H1 (cell line): ENCODE measurements around the gene RAB3C. TPM values are rescaled to one million over a fixed set of nuclear protein-coding genes. Genes with fewer than 3 reads are reported as not detected.

Source experiments
- CTCF ChIA-PET: fragments of 300-600 bp; sonication (Branson Sonifier 250); formaldehyde crosslinking; loops from one replicate; lab custom pipeline; 2021; ENCODE audit not compliant: partially characterized antibody; lab: Charles Lee
- POLR2A ChIA-PET: fragments of 300-600 bp; sonication (Branson Sonifier 250); formaldehyde crosslinking; loops from one replicate; lab custom pipeline; 2021; ENCODE audit warnings: inconsistent platforms; ENCODE audit not compliant: partially characterized antibody; lab: Charles Lee
- DNase-seq, 2 experiments: peaks; one replicate each; pipeline versions ENCODE4 v3.0.0 to v3.0.0-alpha.2; 2010 to 2022; ENCODE audit warnings: low spot score in 2 of 2, low read depth in 1 of 2, mixed read lengths in 1 of 2
- FAIRE-seq: peaks from 2 replicates; lab custom pipeline; 2011; peaks lifted over from hg19 to GRCh38; lab: Jason Lieb, UNC
- H2AFZ ChIP-seq: 2 replicates; pipeline ENCODE4 v1.8.1; 2012; ENCODE audit warnings: low read length, inconsistent platforms
- H2AK5ac ChIP-seq: 2 replicates; pipeline ENCODE4 v1.6.1; 2013; ENCODE audit warnings: low read depth, low read length
- H2BK120ac ChIP-seq: replicated peaks from 2 replicates; pipeline ENCODE3; 2013; ENCODE audit warnings: low read depth, low read length, inconsistent platforms
- H2BK12ac ChIP-seq: 2 replicates; pipeline ENCODE4 v1.6.1; 2013; ENCODE audit warnings: low read depth, low read length
- H2BK15ac ChIP-seq: 2 replicates; pipeline ENCODE4 v1.6.1; 2013; ENCODE audit warnings: low read length
- H2BK20ac ChIP-seq: 2 replicates; pipeline ENCODE4 v1.6.1; 2013; ENCODE audit warnings: low read length
- H2BK5ac ChIP-seq: 2 replicates; pipeline ENCODE4 v1.6.1; 2013; ENCODE audit warnings: low read depth, low read length
- H3K14ac ChIP-seq: 2 replicates; pipeline ENCODE4 v1.6.1; 2013; ENCODE audit warnings: inconsistent platforms; ENCODE audit not compliant: insufficient read length
- H3K18ac ChIP-seq: 2 replicates; pipeline ENCODE4 v1.6.1; 2013; ENCODE audit warnings: low read length; ENCODE audit errors: extremely low read depth
- H3K23ac ChIP-seq: 2 replicates; pipeline ENCODE4 v1.6.1; 2013; ENCODE audit warnings: inconsistent platforms; ENCODE audit not compliant: insufficient read length
- H3K23me2 ChIP-seq: 2 replicates; pipeline ENCODE4 v1.6.1; 2013; ENCODE audit warnings: low read depth, low read length
- H3K27ac ChIP-seq: 2 replicates; pipeline ENCODE4 v1.6.1; 2011; ENCODE audit warnings: low read depth, low read length, inconsistent platforms
- H3K27me3 ChIP-seq, 4 experiments: replicated peaks in 1 of 4; 1 replicate in 1 of 4; 2 replicates in 3 of 4; pipeline versions ENCODE4 v1.6.1 to v1.8.1; 2011 to 2013; ENCODE audit warnings: low read length in 3 of 4, mild to moderate bottlenecking in 3 of 4, inconsistent platforms in 2 of 4, mixed read lengths in 2 of 4, moderate library complexity in 1 of 4; ENCODE audit not compliant: control insufficient read depth in 3 of 4, insufficient read depth in 3 of 4; ENCODE audit errors: extremely low read depth in 1 of 4
- H3K36me3 ChIP-seq, 4 experiments: 2 replicates each; pipeline versions ENCODE4 v1.6.1 to v1.8.1; 2011 to 2013; ENCODE audit warnings: mild to moderate bottlenecking in 4 of 4, low read length in 3 of 4, moderate library complexity in 2 of 4, control low read depth in 1 of 4, inconsistent platforms in 1 of 4; ENCODE audit not compliant: insufficient read depth in 4 of 4, control insufficient read depth in 2 of 4
- H3K4ac ChIP-seq: replicated peaks from 2 replicates; pipeline ENCODE3; 2013; ENCODE audit warnings: low read length, low read depth, mixed read lengths, inconsistent platforms; ENCODE audit not compliant: insufficient read length
- H3K4me1 ChIP-seq, 4 experiments: replicated peaks in 1 of 4; 1 replicate in 1 of 4; 2 replicates in 3 of 4; pipeline versions ENCODE4 v1.6.1 to v1.8.1; 2011 to 2013; ENCODE audit warnings: low read length in 3 of 4, inconsistent platforms in 2 of 4, mixed read lengths in 1 of 4; ENCODE audit not compliant: insufficient read depth in 4 of 4, control insufficient read depth in 3 of 4
- H3K4me2 ChIP-seq, 2 experiments: 2 replicates each; pipeline versions ENCODE4 v1.6.1 to v1.8.1; 2011 to 2013; ENCODE audit warnings: low read depth in 2 of 2, low read length in 2 of 2, control low read depth in 1 of 2, inconsistent platforms in 1 of 2, mild to moderate bottlenecking in 1 of 2; ENCODE audit not compliant: insufficient read depth in 1 of 2
- H3K4me3 ChIP-seq, 4 experiments: fragments of 200-600, 300-600 bp in 1 of 4; sonication (generic), shearing (Covaris generic), sonication (Bioruptor Twin) in 1 of 4; 2 replicates each; pipeline versions ENCODE4 v1.5.1 to v1.8.1; 2011 to 2016; ENCODE audit warnings: low read length in 4 of 4, low read depth in 3 of 4, control low read depth in 2 of 4, inconsistent platforms in 2 of 4, mild to moderate bottlenecking in 2 of 4, mixed read lengths in 1 of 4, moderate library complexity in 1 of 4; ENCODE audit not compliant: insufficient read depth in 2 of 4; ENCODE audit errors: extremely low read depth in 1 of 4
- H3K56ac ChIP-seq: replicated peaks from 2 replicates; pipeline ENCODE3; 2013; ENCODE audit warnings: low read depth, mild to moderate bottlenecking, mixed read lengths, low read length, inconsistent platforms; ENCODE audit not compliant: insufficient read length
- H3K79me1 ChIP-seq: 2 replicates; pipeline ENCODE4 v1.6.1; 2013; ENCODE audit warnings: low read depth, low read length, control low read depth
- H3K79me2 ChIP-seq, 2 experiments: 2 replicates each; pipeline versions ENCODE4 v1.6.1 to v1.8.1; 2012 to 2013; ENCODE audit warnings: low read length in 2 of 2, mild to moderate bottlenecking in 2 of 2, inconsistent platforms in 1 of 2; ENCODE audit not compliant: insufficient read depth in 2 of 2, control insufficient read depth in 1 of 2
- H3K9ac ChIP-seq, 4 experiments: replicated peaks in 1 of 4; 1 replicate in 1 of 4; 2 replicates in 3 of 4; pipeline versions ENCODE4 v1.6.1 to v1.8.1; 2011 to 2013; ENCODE audit warnings: low read depth in 3 of 4, low read length in 3 of 4, control low read depth in 2 of 4, mild to moderate bottlenecking in 2 of 4, moderate library complexity in 2 of 4, inconsistent platforms in 1 of 4; ENCODE audit errors: extremely low read depth in 1 of 4
- H3K9me3 ChIP-seq, 2 experiments: 2 replicates each; pipeline versions ENCODE4 v1.6.1 to v1.8.1; 2012 to 2013; ENCODE audit warnings: mild to moderate bottlenecking in 2 of 2, moderate library complexity in 2 of 2, control low read depth in 1 of 2, inconsistent platforms in 1 of 2, low read depth in 1 of 2, low read length in 1 of 2, mixed read lengths in 1 of 2; ENCODE audit not compliant: insufficient read depth in 2 of 2
- H4K20me1 ChIP-seq, 2 experiments: replicated peaks in 1 of 2; 2 replicates each; pipeline versions ENCODE3 to v1.8.1; 2011 to 2013; ENCODE audit warnings: inconsistent platforms in 2 of 2, low read length in 2 of 2, mild to moderate bottlenecking in 1 of 2; ENCODE audit not compliant: insufficient read depth in 2 of 2, control insufficient read depth in 1 of 2
- H4K5ac ChIP-seq: 2 replicates; pipeline ENCODE4 v1.6.1; 2013; ENCODE audit warnings: low read length, low read depth, mixed read lengths, inconsistent platforms; ENCODE audit not compliant: insufficient read length
- H4K8ac ChIP-seq: 2 replicates; pipeline ENCODE4 v1.8.0; 2013; ENCODE audit warnings: mild to moderate bottlenecking, moderate library complexity, low read length, inconsistent platforms; ENCODE audit not compliant: insufficient read depth; ENCODE audit errors: extremely low read depth
- H4K91ac ChIP-seq: replicated peaks from 2 replicates; pipeline ENCODE3; 2013; ENCODE audit warnings: low read length, mixed read lengths, inconsistent platforms; ENCODE audit not compliant: insufficient read length
- CBX8 ChIP-seq: fragments of 300-800, 300-1000 bp; sonication (generic); IDR thresholded peaks from 2 replicates; pipeline ENCODE4 v1.7.1; 2016; ENCODE audit warnings: low read depth, low read length, borderline replicate concordance
- CHD1 ChIP-seq: IDR thresholded peaks from 2 replicates; pipeline ENCODE4 v1.6.1; 2012; ENCODE audit warnings: low read depth, low read length, improper control_type of control experiment
- EGR1 ChIP-seq: IDR thresholded peaks from 2 replicates; pipeline ENCODE4 v1.6.1; 2011; ENCODE audit warnings: low read depth, low read length, borderline replicate concordance
- EZH2 ChIP-seq: fragments of 200-600 bp; sonication (generic); IDR thresholded peaks from 2 replicates; pipeline ENCODE4 v1.7.1; 2012; ENCODE audit warnings: low read depth, mild to moderate bottlenecking, moderate library complexity, low read length, inconsistent platforms; ENCODE audit not compliant: severe bottlenecking
- GTF2F1 ChIP-seq: IDR thresholded peaks from 2 replicates; pipeline ENCODE4 v1.6.1; 2012; ENCODE audit warnings: low read depth, low read length, improper control_type of control experiment, borderline replicate concordance
- JUN ChIP-seq: IDR thresholded peaks from 2 replicates; pipeline ENCODE4 v1.6.1; 2011; ENCODE audit warnings: low read depth, mild to moderate bottlenecking, improper control_type of control experiment, low read length
- NRF1 ChIP-seq: IDR thresholded peaks from 2 replicates; pipeline ENCODE4 v1.6.1; 2011; ENCODE audit warnings: mild to moderate bottlenecking, low read depth, low read length, improper control_type of control experiment
- RBBP5 ChIP-seq: IDR thresholded peaks from 2 replicates; pipeline ENCODE4 v1.7.1; 2012; ENCODE audit warnings: low read depth, mild to moderate bottlenecking, inconsistent platforms, low read length, moderate library complexity, borderline replicate concordance
- RFX5 ChIP-seq: IDR thresholded peaks from 2 replicates; pipeline ENCODE4 v1.6.1; 2011; ENCODE audit warnings: low read depth, low read length, improper control_type of control experiment, borderline replicate concordance
- RNF2 ChIP-seq: fragments of 200-900, 300-1000 bp; sonication (generic); IDR thresholded peaks from 2 replicates; pipeline ENCODE4 v1.7.1; 2016; ENCODE audit warnings: borderline replicate concordance, low read depth, mild to moderate bottlenecking, antibody characterized with exemption, low read length; ENCODE audit not compliant: poor library complexity, severe bottlenecking; ENCODE audit errors: missing control alignments
- SP2 ChIP-seq: IDR thresholded peaks from 2 replicates; pipeline ENCODE4 v1.6.1; 2012; ENCODE audit warnings: mild to moderate bottlenecking, low read length, inconsistent platforms
- TAF7 ChIP-seq: optimal IDR thresholded peaks from 2 replicates; pipeline ENCODE3; 2011; ENCODE audit warnings: low read depth, mild to moderate bottlenecking, inconsistent platforms, low read length, moderate library complexity, borderline replicate concordance
- USF2 ChIP-seq: IDR thresholded peaks from 2 replicates; pipeline ENCODE4 v1.6.1; 2011; ENCODE audit warnings: low read length, improper control_type of control experiment
- ZNF274 ChIP-seq: IDR thresholded peaks from 2 replicates; pipeline ENCODE4 v1.7.0; 2012; ENCODE audit warnings: low read length, borderline replicate concordance; ENCODE audit errors: extremely low read depth
- polyA plus RNA-seq, 7 experiments: library from polyadenylated mRNA; depleted of rRNA in 3 of 7; stranded (reverse) in 5 of 7; unstranded in 2 of 7; fragments of >200 nt in 5 of 7; fragments of 200-250 nt in 2 of 7; gene quantifications; 1 replicate in 5 of 7; 2 replicates in 1 of 7; 4 replicates in 1 of 7; pipeline versions ENCODE4 v1.2.1 to v1.2.3, GENCODE V29; 2011 to 2013; ENCODE audit warnings: missing spikeins in 2 of 7, mixed read lengths in 2 of 7
- total RNA-seq: library from RNA; stranded (reverse); fragmentation: NEBNext Ultra II Directional; extraction: Animal tissue kit (Norgen Biotek cat#: 25700); gene quantifications from 2 replicates; pipeline ENCODE4 v1.2.1, GENCODE V29; 2021

RAB3C gene
- total and polyA plus RNA-seq, 2 of the 8 experiments (the other 6 are each of a cell fraction or from before 2014, with no cell fraction given): 14.7 to 18.3 TPM

- POLR2A ChIA-PET: no interaction called here
Observed at GRCh38 chr5:58737671-58738070, 154.8 kb downstream of the RAB3C start.

More at GRCh38 chr5:58737671-58738070, 154.8 kb downstream of the RAB3C start:
- no peak overlapping the region for H4K91ac ChIP-seq
- no peak overlapping the region for H3K9ac ChIP-seq
- no peaks in the 10 kb centered on the region for H4K20me1 ChIP-seq
- H2BK5ac ChIP-seq: no peak overlapping the region
- TF ChIP-seq SP2 (no peak), GTF2F1 (no peak), EZH2 (no peak), ZNF274 (no peak), EGR1 (no peak), USF2 (no peak), RFX5 (no peak), CHD1 (no peak), NRF1 (no peak), RNF2 (no peak), RBBP5 (no peak), JUN (no peak), TAF7 (no peak), CBX8 (no peak)
- no peak overlapping the region for H3K56ac ChIP-seq
- no peak overlapping the region for H2BK12ac ChIP-seq
- H3K79me2 ChIP-seq: no peaks in the 10 kb centered on the region
- no peak overlapping the region for H3K18ac ChIP-seq
- H4K5ac ChIP-seq: no peak overlapping the region
- H2AK5ac ChIP-seq: no peak overlapping the region
- peaks cover 0 to 6% (median 3%) of the 10 kb centered on the region in 4 experiments; a peak in 4 of 7 replicates for H3K4me1 ChIP-seq
- H3K27ac ChIP-seq: no peak overlapping the region
- DNase-seq (no peak), FAIRE-seq (no peak)
- no peak overlapping the region for H3K4ac ChIP-seq
- CTCF ChIA-PET: interaction anchor here (0.6 to 1.1 kb wide), 2 partner anchors 16 to 595 kb away, joined by 3 read pairs; no protein-coding TSS in a partner anchor
- H2BK15ac ChIP-seq: no peak overlapping the region
- H3K23ac ChIP-seq: no peak overlapping the region
- no peaks in the 10 kb centered on the region; a peak in 1 of 8 replicates for H3K36me3 ChIP-seq
- H2AFZ ChIP-seq: no peak overlapping the region
- no peaks in the 10 kb centered on the region; a peak in 1 of 4 replicates for H3K9me3 ChIP-seq
- H3K4me3 ChIP-seq: no peak overlapping the region
- H3K4me2 ChIP-seq: no peak overlapping the region
- no peak overlapping the region for H2BK20ac ChIP-seq
- H4K8ac ChIP-seq: no peak overlapping the region
- H3K23me2 ChIP-seq: no peaks in the 10 kb centered on the region
- H3K79me1 ChIP-seq: no peaks in the 10 kb centered on the region
- no peaks in the 10 kb centered on the region for H3K27me3 ChIP-seq
- no peak overlapping the region for H3K14ac ChIP-seq
- H2BK120ac ChIP-seq: no peak overlapping the region
